Measurements from ENCODE around the gene ISLR2.

The ISLR2 gene

DNA sequence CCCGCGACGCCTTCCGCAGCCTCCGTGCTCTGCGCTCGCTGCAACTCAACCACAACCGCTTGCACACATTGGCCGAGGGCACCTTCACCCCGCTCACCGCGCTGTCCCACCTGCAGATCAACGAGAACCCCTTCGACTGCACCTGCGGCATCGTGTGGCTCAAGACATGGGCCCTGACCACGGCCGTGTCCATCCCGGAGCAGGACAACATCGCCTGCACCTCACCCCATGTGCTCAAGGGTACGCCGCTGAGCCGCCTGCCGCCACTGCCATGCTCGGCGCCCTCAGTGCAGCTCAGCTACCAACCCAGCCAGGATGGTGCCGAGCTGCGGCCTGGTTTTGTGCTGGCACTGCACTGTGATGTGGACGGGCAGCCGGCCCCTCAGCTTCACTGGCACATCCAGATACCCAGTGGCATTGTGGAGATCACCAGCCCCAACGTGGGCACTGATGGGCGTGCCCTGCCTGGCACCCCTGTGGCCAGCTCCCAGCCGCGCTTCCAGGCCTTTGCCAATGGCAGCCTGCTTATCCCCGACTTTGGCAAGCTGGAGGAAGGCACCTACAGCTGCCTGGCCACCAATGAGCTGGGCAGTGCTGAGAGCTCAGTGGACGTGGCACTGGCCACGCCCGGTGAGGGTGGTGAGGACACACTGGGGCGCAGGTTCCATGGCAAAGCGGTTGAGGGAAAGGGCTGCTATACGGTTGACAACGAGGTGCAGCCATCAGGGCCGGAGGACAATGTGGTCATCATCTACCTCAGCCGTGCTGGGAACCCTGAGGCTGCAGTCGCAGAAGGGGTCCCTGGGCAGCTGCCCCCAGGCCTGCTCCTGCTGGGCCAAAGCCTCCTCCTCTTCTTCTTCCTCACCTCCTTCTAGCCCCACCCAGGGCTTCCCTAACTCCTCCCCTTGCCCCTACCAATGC lies 45.1 kb downstream of the ISLR2 start:
- in situ Hi-C loops (cut with MboI; ENCODE audit: low sequenced_read_pairs), result no loop called here

DNA sequence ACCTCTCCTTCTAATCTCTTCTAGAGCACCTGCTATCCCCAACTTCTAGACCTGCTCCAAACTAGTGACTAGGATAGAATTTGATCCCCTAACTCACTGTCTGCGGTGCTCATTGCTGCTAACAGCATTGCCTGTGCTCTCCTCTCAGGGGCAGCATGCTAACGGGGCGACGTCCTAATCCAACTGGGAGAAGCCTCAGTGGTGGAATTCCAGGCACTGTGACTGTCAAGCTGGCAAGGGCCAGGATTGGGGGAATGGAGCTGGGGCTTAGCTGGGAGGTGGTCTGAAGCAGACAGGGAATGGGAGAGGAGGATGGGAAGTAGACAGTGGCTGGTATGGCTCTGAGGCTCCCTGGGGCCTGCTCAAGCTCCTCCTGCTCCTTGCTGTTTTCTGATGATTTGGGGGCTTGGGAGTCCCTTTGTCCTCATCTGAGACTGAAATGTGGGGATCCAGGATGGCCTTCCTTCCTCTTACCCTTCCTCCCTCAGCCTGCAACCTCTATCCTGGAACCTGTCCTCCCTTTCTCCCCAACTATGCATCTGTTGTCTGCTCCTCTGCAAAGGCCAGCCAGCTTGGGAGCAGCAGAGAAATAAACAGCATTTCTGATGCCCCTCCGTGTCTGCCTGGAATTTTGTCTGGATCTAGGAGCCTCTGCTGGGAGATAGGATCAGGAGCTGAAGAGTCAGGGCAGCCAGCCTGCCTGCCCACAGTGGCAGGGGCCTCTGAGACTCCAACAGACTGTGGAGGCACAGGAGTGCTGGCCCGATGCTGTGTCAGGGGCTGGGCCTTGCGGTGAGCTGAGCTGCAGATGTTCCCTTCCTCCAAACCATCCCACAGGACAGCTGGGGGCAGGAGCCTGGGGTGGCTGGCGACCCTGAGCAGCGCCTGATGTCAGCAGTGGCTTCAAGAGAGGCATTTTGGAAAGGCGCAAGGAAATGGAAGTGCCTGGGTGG lies 46.2 kb downstream of the ISLR2 start:
- in situ Hi-C loops (cut with MboI; ENCODE audit: low sequenced_read_pairs), result no loop called here

DNA sequence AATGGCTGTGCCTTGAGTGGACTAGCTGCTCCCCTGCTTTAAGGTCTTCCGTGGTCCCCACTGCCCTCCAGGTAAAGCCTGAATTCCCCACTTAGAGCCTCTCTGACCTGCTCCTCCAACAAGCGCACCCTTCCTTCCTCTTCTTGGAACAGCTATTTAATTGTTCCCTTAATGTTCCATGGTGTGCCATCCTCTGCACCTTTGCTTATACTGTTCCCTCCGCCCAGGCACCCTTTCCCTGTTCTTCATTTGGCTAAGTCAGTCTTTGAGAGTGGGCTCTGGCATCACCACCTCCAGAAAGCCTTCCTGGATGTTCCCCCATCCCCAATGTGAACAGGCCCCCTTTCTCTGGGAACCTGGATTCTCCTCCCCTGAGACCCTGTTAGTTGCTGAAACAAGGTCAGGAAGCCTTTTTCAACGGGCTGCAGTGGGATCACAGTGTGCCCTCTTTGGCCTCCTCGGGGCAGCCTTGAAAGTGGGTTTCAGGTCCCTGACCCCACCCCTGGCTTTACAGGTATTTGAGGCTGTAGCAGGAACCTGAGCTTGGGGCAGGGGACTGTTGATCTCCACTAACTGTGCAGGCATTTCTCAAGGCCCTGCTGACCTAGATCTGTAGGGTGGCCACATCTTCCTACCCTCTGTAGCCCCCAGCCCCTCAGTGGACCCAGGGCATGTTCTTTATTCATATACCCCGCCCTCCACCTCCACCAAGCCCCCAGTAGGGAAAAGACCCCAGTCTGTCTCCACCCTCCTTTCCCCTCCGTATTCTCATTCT lies 48.1 kb downstream of the ISLR2 start:
- in situ Hi-C loops (cut with MboI; ENCODE audit: low sequenced_read_pairs), result no loop called here

DNA sequence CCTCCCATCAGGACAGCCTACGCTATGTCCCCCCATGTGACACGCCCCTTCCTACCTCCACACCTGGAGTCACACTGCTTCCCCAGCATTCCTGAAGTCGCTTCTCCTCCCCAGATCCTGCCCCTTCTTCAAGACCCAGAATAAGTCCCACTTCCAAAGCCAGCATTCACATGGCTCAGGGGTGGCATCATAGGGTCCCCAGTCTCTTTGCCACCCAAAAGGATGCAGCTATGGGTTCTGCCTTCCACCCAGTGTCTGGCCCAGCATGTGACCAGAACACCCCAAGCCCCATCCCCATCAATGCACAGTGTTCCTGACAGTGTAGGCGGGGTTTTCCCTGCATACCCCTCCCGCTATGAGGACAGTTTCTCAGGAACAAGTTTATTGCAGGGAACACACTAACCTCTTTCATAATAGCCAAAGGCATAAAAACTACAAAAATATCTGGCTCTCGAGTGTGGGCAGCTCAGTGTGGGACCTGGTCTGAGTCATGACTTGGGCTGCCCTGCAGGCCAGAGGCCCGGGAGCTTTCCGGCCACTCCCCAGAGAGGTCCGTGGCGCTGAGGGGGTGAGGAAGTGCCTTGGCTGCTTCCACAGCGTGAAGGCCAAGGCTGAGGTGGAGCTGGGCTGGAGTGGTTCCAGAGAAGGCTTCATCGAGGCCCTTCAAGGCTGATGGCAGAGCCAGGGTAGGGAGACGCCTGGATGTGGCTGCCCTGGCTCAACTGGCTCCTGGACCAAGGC lies 48.9 kb downstream of the ISLR2 start:
- in situ Hi-C loops (cut with MboI; ENCODE audit: low sequenced_read_pairs), result no loop called here

DNA sequence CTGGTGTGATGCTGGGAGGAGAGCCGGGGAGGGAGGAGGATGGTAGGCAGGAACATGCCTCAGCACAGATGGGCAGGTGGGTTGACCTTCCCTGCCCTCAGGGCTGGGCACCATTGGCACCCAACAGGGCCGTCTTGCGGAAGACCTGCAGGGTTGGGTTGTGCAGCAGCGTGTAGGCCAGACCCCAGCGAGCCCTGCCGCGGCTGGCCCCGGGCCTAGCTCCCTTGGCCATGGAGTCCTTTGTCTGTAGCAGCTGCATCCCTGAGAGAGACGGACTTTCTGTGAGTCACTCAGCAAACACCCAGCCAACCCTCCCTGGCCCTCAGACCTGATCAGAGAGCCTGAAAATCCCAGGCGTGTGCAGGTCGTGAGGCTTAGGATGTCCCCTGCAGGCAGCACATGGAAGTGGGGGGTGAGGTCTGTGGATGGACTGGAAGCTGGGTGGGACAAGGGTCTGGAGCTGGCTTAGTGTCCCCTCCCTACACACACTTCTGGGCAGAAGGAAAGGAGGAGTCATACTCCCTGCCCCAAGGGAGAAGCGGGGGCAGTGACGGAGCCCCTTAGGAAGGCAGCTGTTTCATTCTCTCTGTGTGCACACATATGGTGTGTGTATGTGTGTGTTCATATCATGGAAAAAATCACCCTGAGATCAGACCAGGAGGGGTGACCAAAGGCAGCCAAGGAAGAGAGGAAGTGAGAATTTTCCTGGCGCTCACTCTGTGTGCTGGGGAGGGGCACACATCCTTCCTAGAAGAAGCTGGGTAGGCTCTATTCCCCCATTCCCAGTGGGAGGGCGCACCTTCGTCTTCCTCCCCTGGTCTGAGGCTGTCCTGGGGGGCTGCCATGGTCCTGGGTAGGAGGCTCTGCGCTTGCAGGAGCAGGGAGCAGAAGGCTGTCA lies 49.8 kb downstream of the ISLR2 start:
- in situ Hi-C loops (cut with MboI; ENCODE audit: low sequenced_read_pairs), result no loop called here

DNA sequence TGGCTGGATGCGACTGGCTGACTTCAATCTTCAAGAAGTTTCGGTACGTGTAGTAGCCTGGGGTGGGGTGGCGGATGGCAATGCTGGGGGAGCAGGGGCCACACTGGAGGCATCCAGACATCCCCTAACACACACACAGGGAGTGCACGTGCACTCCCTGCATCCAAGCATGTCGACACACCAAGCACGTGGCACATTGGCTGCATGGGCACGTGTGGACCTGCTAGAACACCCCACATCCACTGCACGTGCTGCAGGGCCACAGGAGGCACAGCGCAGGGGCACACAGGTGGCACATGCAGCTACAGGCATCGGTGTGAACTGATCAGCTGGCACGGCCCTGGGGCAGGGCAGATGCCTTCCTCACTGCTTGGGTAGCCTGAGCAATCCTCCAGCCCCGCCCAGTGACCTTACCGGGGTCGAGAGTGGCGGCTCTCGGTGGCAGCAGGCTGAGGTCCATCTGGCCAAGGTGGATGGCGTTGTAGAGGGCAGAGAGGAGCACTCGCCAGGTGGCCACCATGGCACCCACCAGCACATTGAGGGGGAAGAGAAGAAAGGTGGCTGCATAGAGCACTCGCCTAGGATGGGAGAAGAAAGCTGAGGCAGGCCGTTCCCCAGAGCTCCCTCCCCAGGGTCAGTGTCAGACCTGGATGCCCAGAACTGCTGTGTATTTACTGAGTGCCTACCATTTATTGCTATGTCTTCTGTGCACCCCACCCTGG lies 50.7 kb downstream of the ISLR2 start:
- in situ Hi-C loops (cut with MboI; ENCODE audit: low sequenced_read_pairs), result no loop called here

DNA sequence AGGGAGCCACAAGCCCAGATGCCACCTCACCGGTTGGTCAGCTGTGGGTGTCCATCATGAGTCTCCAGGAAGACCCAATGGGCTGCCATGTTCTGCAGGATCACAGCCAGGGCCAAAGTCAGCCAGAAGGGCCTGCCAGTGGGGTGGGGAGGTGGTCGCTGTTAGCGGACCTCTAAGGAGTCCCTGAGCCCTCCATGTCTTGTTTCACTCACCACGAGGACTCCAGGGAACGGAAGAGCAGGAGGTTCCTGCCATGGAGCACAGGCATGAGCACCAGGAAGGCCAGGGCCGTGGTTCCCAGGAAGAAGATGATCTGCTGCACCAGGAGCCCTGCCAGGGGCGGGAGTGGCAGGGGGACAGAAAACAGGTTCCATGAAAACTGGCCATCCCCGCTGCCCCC lies 51.7 kb downstream of the ISLR2 start:
- in situ Hi-C loops (cut with MboI; ENCODE audit: low sequenced_read_pairs), result no loop called here

DNA sequence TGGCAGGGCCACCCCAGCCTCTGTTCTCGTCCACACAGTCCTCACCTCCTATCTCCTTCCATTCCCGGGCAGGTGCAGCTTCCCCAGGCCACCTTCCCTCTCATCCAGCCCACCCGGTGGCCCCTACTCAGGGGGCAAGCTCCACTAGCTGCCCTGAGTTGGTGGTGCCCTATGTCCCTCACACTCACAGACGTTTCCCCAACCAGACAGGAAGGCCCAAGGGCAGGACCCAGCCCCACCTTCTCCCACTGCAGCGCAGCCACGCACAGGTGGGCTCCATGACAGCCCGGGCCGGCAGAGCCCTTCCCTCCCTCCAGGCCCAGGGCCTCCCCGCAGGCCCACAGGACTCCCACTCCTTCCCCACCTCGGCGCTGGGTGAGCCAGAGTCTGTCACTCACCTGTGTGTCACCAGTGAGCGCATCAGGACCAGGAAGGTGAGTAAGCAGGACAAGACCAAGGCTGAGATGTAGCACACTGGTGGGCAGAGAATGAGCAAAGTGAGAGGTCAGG lies 54.3 kb downstream of the ISLR2 start:
- in situ Hi-C loops (cut with MboI; ENCODE audit: low sequenced_read_pairs), result no loop called here

DNA sequence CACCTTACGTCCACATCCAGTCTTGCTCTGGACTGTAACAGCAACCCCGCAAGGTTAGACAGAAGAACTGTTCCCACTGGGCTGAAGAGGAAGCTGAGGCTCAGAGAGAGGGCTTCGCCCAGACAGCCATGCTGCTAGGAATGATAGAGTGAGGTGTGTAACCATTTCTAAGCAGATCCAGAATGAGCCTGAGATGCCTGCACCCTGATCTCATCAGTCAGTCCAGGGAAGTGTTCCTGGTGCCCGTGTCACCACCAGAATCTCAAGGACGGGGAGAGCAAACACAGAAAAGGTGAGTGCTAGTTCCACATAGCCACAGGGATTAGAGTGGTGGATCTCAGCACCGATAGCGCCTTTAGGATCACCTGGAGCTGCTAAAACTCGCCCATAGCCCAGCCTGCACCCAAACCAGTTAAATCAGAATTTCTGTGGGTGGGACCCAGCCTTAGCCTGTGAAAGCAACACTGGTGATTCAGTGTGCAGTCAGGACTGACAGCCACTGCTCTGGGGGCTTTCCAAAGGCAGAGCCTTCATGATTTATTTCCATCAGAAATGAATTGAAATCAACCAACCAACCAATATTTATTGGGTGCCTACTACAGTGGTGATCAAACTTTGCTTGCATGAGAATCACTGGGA lies 55.4 kb downstream of the ISLR2 start:
- in situ Hi-C loops (cut with MboI; ENCODE audit: low sequenced_read_pairs), result no loop called here
